Measurements from ENCODE around the gene GRID2. TPM values are rescaled to one million over a fixed set of nuclear protein-coding genes. Genes with fewer than 3 reads are reported as not detected.

GRID2 gene
- total RNA-seq, 1 donor from 2014 or later = not detected

DNA sequence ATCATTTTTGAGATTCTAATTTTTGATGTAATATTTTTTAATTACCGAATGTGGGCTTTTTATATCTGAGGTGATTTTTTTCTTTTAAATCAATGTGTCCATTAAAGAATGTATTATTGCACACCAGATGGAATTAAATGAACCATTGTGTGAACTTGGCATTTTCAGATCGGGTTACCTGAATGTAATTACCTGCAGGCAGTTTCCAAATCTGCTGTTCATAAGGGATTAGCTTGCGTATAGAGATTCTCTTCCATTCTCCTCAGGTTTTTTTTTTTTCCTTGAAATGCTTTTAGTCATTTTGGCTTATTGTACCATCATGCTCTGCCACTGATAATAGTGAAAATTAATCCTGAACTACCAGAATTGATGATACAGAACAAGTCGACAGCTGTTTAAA is 1013.3 kb downstream of the GRID2 start:
- H3K4me1 ChIP-seq = no peaks in the 10 kb centered on the region
- no peaks in the 10 kb centered on the region for H3K36me3 ChIP-seq
- no peak overlapping the region for H3K27ac ChIP-seq
- TF ChIP-seq CTCF (IDR thresholded peaks at IDR 0.05) (no peak), POLR2AphosphoS5 (IDR thresholded peaks at IDR 0.05; ENCODE audit: insufficient read depth in 1 of 2, low read depth in 1 of 2) (no peak), POLR2A (IDR thresholded peaks at IDR 0.05) (no peak)
- no peaks in the 10 kb centered on the region for H3K27me3 ChIP-seq
- no peaks in the 10 kb centered on the region for H3K9me3 ChIP-seq
- no peak for DNase-seq (ENCODE audit: extremely low spot score in 2 of 2)
- H3K4me3 ChIP-seq = no peak overlapping the region
- intact Hi-C loops (cut with DNase I) = no loop called here

DNA sequence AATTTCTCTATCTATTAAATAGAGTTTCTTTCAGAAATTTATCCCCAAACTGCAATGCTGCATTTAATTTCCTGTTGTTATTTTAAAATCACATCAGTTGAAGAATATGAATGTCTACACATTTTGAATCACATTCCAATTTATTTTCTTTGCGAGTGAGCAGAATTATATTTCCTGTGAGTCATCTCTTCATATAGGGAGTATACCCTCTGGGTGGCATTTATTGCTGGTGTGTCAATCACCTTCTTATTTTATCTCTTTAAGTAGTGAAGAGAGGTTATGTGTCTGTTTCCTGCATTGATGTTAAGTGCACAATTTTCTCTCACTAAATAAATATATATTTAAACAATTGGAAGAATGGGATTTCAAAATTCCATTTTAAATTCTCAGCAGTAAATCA is 1013.8 kb downstream of the GRID2 start:
- intact Hi-C loops (cut with DNase I) = no loop called here
- DNase-seq (ENCODE audit: extremely low spot score in 2 of 2) = no peak
- Histone ChIP-seq H3K4me1 (no peaks in the 10 kb centered on the region), H3K27me3 (no peaks in the 10 kb centered on the region), H3K9me3 (no peaks in the 10 kb centered on the region), H3K27ac (no peak overlapping the region), H3K36me3 (no peaks in the 10 kb centered on the region), H3K4me3 (no peak overlapping the region)
- TF ChIP-seq CTCF (IDR thresholded peaks at IDR 0.05) (no peak), POLR2A (IDR thresholded peaks at IDR 0.05) (no peak), POLR2AphosphoS5 (IDR thresholded peaks at IDR 0.05; ENCODE audit: insufficient read depth in 1 of 2, low read depth in 1 of 2) (no peak)

GRCh38 chr4:93319041-93319440 is 1015.3 kb downstream of the GRID2 start:
- TF ChIP-seq POLR2AphosphoS5 (IDR thresholded peaks at IDR 0.05; ENCODE audit: insufficient read depth in 1 of 2, low read depth in 1 of 2) = no peak
- no peak for TF ChIP-seq CTCF (IDR thresholded peaks at IDR 0.05)
- TF ChIP-seq POLR2A (IDR thresholded peaks at IDR 0.05) = no peak
- H3K9me3 ChIP-seq = no peaks in the 10 kb centered on the region
- H3K4me1 ChIP-seq = no peaks in the 10 kb centered on the region
- H3K27ac ChIP-seq = no peak overlapping the region
- H3K27me3 ChIP-seq = no peaks in the 10 kb centered on the region
- no peaks in the 10 kb centered on the region for H3K36me3 ChIP-seq
- DNase-seq (ENCODE audit: extremely low spot score in 2 of 2) = no peak
- no peak overlapping the region for H3K4me3 ChIP-seq
- intact Hi-C loops (cut with DNase I) = no loop called here

DNA sequence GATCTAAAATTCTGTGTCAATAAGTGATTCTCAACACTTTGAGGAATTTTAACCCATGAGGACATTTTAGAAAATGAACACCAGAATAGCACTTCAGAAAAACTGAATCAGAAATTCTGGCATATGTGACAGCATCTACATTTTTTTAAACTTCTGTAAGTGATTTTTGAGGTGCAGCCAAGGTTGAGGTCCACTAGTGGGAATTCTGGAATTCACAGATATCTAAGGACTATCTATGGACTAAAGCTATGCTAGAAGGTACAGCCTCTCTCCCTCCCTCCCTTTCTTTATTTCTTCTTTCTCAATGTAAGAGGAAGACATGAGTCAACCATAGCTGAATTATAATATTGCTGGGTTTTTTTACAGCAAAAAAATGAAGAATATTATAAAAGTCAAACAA is 1016.6 kb downstream of the GRID2 start:
- Histone ChIP-seq H3K27me3 (no peaks in the 10 kb centered on the region), H3K4me3 (no peak overlapping the region), H3K9me3 (no peaks in the 10 kb centered on the region), H3K27ac (no peak overlapping the region), H3K4me1 (no peaks in the 10 kb centered on the region), H3K36me3 (no peaks in the 10 kb centered on the region)
- no peak for DNase-seq (ENCODE audit: extremely low spot score in 2 of 2)
- TF ChIP-seq POLR2AphosphoS5 (IDR thresholded peaks at IDR 0.05; ENCODE audit: insufficient read depth in 1 of 2, low read depth in 1 of 2) = no peak
- intact Hi-C loops (cut with DNase I) = no loop called here

DNA sequence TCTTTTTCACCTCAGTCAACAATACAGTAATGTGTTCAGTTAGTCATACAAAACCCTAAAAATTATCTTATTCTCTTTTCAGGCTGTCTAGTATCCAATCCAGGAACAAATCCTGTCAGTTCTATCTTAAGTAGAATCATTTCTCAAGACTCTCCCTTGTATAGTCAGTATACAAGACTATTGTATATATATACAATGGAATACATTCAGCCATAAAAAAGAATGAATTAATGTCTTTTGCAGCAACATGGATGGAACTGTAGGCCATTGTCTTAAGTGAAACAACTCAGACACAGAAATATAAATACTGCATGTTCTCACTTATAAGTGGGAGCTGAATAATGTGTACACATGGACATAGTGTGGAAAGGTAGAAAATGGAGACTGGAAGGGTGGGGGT is 1023.6 kb downstream of the GRID2 start:
- no peak for TF ChIP-seq POLR2A (IDR thresholded peaks at IDR 0.05)
- Histone ChIP-seq H3K27me3 (no peaks in the 10 kb centered on the region), H3K4me1 (no peaks in the 10 kb centered on the region), H3K4me3 (no peak overlapping the region), H3K36me3 (no peaks in the 10 kb centered on the region), H3K27ac (no peak overlapping the region), H3K9me3 (no peaks in the 10 kb centered on the region)
- DNase-seq (ENCODE audit: extremely low spot score in 2 of 2) = no peak
- intact Hi-C loops (cut with DNase I) = no loop called here

DNA sequence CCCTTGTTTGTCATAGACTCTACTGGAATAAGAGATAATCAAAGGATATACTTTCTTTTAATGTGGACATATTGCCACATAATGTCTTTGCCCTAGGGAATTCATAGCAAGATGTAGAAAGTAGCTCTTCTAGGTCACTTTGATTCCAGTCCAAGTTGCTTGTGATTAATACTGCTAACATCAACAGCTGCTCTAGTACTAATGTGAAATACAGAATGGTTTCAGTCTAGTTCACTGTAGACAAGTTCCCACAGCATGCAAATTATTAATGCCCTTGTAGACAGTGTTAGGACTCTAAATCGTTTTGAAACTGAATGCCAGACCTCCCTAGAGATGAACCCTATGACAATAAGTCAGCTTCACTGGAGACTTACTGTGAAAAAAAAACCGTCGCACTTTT is 1030.2 kb downstream of the GRID2 start:
- no peaks in the 10 kb centered on the region for H3K4me1 ChIP-seq
- no peak for DNase-seq (ENCODE audit: extremely low spot score in 2 of 2)
- H3K9me3 ChIP-seq = no peaks in the 10 kb centered on the region
- no peak overlapping the region for H3K27ac ChIP-seq
- H3K27me3 ChIP-seq = no peaks in the 10 kb centered on the region
- intact Hi-C loops (cut with DNase I) = no loop called here
- TF ChIP-seq CTCF (IDR thresholded peaks at IDR 0.05) = no peak
- no peak for TF ChIP-seq POLR2A (IDR thresholded peaks at IDR 0.05)
- no peak for TF ChIP-seq POLR2AphosphoS5 (IDR thresholded peaks at IDR 0.05; ENCODE audit: insufficient read depth in 1 of 2, low read depth in 1 of 2)
- H3K36me3 ChIP-seq = no peaks in the 10 kb centered on the region
- no peak overlapping the region for H3K4me3 ChIP-seq
